Neuron (in vitro differentiated cells): ENCODE results near the gene PPP2R2C.

ENCODE experiments used
- H2AFZ ChIP-seq: one replicate; pipeline ENCODE4 v1.6.1; 2013; ENCODE audit warnings: low read depth, mild to moderate bottlenecking, inconsistent platforms, low read length, moderate library complexity
- H3K27me3 ChIP-seq: one replicate; pipeline ENCODE4 v1.6.1; 2013; ENCODE audit warnings: low read length; ENCODE audit not compliant: insufficient read depth
- H3K36me3 ChIP-seq: one replicate; pipeline ENCODE4 v1.6.1; 2013; ENCODE audit warnings: low read length; ENCODE audit not compliant: insufficient read depth
- H3K4me1 ChIP-seq: one replicate; pipeline ENCODE4 v1.6.1; 2013; ENCODE audit warnings: low read length; ENCODE audit not compliant: insufficient read depth
- H3K4me3 ChIP-seq: 2 replicates; pipeline ENCODE4 v1.5.1; 2013; ENCODE audit warnings: mild to moderate bottlenecking, low read length, moderate library complexity
- H3K9me3 ChIP-seq: one replicate; pipeline ENCODE4 v1.6.1; 2013; ENCODE audit warnings: low read length

The PPP2R2C gene

DNA sequence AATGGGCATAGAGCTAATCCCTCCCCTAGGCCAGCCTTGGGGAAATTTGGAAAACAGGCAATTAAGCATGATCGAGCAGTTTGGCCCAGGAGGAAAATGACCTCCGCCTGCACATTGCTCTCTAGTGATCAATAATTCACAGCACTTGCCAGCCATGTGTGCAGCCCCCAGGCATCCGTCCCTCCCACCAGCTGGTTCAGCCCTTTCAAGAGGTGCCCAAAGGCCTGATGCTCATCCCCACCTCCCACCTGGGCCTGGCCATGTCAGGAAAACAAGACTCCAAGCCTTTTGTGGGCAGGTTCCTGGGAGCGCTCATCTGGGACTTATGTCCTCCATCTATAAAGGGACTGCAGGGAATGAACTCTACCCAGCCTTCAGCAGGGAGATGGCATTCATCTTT, 17.5 kb upstream of the PPP2R2C start:
- Histone ChIP-seq H3K9me3 (no peaks in the 10 kb centered on the region), H2AFZ (no peak overlapping the region), H3K36me3 (no peaks in the 10 kb centered on the region)

GRCh38 chr4:6487466-6487865, 15.1 kb upstream of the PPP2R2C start:
- Histone ChIP-seq H3K4me1 (no peaks in the 10 kb centered on the region), H2AFZ (no peak overlapping the region), H3K36me3 (no peaks in the 10 kb centered on the region), H3K27me3 (peaks cover 3% of the 10 kb centered on the region), H3K9me3 (no peaks in the 10 kb centered on the region), H3K4me3 (no peak overlapping the region)

More for the DNA sequence above, 17.5 kb upstream of the PPP2R2C start:
- peaks cover 12% of the 10 kb centered on the region for H3K4me1 ChIP-seq
- H3K27me3 ChIP-seq = peaks cover 11% of the 10 kb centered on the region
- H3K4me3 ChIP-seq = no peak overlapping the region

DNA sequence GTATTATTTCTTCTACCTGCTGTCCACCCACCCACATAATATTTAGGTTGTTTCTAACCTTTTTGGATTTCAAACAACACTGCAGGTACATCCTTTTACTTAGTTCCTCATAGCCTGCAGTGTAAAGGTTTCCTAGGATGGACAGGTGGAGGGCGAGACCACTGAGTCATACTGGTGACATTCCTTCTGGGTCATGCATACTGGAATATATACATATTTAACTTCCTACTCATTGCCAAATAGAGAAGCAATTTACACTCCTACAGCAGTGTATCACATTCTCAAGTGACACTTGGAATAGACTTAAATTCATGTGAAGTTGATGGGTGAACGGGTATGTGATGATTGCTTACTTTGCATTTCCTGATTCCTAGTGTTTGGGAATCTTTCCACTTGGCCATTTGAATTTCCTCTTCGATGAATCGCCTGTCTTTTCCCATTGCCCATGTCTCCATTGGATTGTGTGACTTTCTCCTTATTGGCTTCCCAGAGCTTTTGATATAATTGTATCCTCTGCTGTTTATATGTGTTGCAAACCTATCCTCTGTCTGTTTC, 8.2 kb upstream of the PPP2R2C start:
- H3K36me3 ChIP-seq = no peaks in the 10 kb centered on the region
- H2AFZ ChIP-seq = no peak overlapping the region
- H3K4me1 ChIP-seq = no peaks in the 10 kb centered on the region
- H3K9me3 ChIP-seq = no peaks in the 10 kb centered on the region
- no peak overlapping the region for H3K4me3 ChIP-seq
- peaks cover 8% of the 10 kb centered on the region for H3K27me3 ChIP-seq

- H2AFZ ChIP-seq = no peak overlapping the region
- no peaks in the 10 kb centered on the region for H3K9me3 ChIP-seq
- no peaks in the 10 kb centered on the region for H3K36me3 ChIP-seq
- H3K4me1 ChIP-seq = no peaks in the 10 kb centered on the region
- H3K4me3 ChIP-seq = no peak overlapping the region
- peaks cover 18% of the 10 kb centered on the region for H3K27me3 ChIP-seq
Measured at GRCh38 chr4:6478546-6479220, 6.3 kb upstream of the PPP2R2C start.

DNA sequence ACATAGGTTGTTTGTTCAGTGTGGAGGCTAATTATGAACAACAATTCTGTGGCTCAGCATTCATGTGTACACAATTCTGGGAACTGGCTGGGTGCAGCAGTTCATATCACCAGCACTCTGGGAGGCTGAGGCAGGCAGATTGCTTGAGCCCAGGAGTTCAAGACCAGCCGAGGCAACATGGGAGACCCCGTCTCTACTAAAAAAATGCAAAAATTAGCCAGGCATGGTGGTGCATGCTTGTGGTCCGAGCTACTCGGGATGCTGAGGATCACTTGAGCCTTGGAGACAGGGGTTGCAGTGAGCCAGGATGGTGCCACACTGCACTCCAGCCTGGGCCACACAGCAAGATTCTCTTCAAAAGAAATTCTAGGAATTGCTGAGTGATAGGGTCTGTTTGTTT, 4.5 kb upstream of the PPP2R2C start:
- Histone ChIP-seq H3K4me1 (no peaks in the 10 kb centered on the region), H2AFZ (no peak overlapping the region), H3K4me3 (no peak overlapping the region), H3K36me3 (no peaks in the 10 kb centered on the region), H3K9me3 (no peaks in the 10 kb centered on the region), H3K27me3 (peaks cover 32% of the 10 kb centered on the region)

- Histone ChIP-seq H3K9me3 (no peaks in the 10 kb centered on the region), H3K36me3 (no peaks in the 10 kb centered on the region), H3K27me3 (peaks cover 44% of the 10 kb centered on the region), H3K4me3 (no peak overlapping the region), H2AFZ (no peak overlapping the region), H3K4me1 (peaks cover 1% of the 10 kb centered on the region)
Measured at GRCh38 chr4:6475492-6476020, 3.1 kb upstream of the PPP2R2C start.

DNA sequence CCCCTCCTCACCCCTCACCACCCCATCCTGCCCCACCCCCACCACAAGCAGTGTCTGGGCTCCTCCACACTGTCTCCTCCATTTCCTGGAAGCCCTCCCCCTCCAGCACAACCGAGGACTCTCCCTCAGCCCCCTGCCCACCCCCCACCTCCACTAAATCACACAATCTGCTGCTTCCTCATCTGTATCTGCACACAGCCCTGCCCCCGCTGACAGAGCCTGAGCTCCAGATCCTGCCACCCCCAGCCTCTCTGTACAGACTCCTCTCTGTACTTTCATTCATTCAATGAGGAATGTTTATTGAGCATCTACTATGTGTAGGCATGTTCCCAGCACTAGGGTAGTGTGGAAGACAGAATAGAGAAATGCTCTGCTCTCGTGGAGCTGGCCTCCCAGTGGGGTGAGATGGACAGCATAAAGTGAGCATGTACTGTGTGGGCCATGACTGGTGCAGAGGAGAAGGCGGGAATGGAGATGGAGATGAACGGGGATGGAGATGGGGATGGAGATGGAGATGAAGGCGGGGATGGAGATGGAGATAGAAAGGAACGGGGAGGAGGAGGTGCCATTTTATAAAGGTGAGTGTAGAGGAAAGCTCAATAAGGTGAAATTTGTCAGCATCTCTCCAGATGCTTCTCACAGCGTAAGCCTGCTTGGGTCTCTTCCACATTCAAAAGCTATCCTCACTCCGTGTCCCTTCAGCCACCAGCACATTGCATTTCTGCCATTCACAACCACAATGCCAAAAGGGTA, 2.5 kb upstream of the PPP2R2C start:
- no peaks in the 10 kb centered on the region for H3K9me3 ChIP-seq
- no peak overlapping the region for H2AFZ ChIP-seq
- H3K36me3 ChIP-seq = no peaks in the 10 kb centered on the region
- H3K27me3 ChIP-seq = peaks cover 50% of the 10 kb centered on the region
- H3K4me1 ChIP-seq = peaks cover 6% of the 10 kb centered on the region
- no peak overlapping the region for H3K4me3 ChIP-seq

DNA sequence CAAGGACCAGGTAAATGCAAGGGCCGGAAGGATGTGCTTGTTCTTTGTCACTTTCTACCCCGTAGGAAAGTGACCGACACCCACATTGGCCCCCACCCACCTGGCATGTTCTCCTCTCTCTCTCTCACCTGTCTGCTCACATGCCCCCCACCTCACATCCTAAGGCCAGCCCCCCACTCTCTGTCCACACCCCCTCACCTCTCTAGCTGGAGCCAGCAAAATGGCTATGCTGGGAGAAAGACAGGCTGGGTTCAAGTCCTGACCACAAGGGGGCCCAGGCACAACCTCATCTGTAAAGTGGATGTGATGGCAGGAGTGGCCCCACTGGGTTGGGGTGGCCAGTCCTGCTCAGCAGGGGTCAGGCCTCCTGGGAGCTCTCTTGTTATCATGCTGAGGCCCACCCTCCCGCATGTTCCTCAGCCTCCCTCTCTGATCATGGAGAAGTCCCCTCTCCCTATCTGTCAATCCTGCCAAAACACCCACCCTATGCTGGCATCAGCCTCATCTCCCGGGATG, 1.7 kb upstream of the PPP2R2C start:
- H3K4me3 ChIP-seq = no peak overlapping the region
- peaks cover 58% of the 10 kb centered on the region for H3K27me3 ChIP-seq
- no peaks in the 10 kb centered on the region for H3K36me3 ChIP-seq

DNA sequence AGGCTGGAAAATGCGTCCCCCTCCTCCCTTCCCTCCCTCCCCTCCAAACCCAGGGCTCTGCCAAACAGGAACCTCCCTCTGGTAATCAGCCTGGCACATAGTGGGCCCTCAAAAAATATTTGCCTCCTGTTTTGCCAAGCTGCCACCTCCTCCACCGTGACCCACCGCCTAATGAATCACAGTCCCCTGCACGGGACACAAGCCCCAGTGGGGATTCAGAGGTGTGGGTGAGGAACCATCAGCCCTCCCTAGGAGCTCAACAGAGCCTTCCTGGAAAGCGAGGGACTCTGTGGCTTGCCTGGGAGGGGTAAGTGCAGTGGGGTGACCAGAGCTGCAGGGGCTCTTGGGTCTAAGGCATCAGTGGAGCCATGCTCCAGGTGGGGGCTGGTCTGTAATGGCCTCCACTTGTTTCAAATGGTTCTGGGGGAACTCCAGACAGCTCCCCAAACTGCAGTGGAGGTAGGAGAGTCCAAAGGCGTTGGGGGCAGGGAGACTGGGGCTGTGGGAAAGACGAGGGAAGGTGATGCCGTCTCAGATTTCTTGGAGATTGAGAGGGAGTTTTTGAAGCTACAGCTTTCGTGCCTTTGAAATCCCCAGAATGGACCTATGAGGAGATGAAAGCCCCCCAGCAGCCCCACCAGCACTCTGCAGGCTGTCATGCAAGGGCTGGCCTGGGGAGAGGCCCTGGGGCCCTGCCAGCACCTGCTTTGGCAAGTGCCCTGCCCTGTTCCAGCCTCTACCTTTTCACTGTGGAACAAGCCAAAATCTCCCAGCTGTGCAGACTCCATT, 1.0 kb upstream of the PPP2R2C start:
- Histone ChIP-seq H2AFZ (no peak overlapping the region), H3K4me3 (no peak overlapping the region), H3K36me3 (no peaks in the 10 kb centered on the region), H3K4me1 (peaks cover 6% of the 10 kb centered on the region), H3K9me3 (no peaks in the 10 kb centered on the region), H3K27me3 (peaks cover 58% of the 10 kb centered on the region)

More for the DNA sequence above, 1.7 kb upstream of the PPP2R2C start:
- peaks cover 6% of the 10 kb centered on the region for H3K4me1 ChIP-seq
- no peak overlapping the region for H2AFZ ChIP-seq
- no peaks in the 10 kb centered on the region for H3K9me3 ChIP-seq

GRCh38 chr4:6472008-6472386, 417 bp downstream of the PPP2R2C start:
- Histone ChIP-seq H3K9me3 (no peaks in the 10 kb centered on the region), H3K27me3 (peaks cover 69% of the 10 kb centered on the region), H3K4me1 (peaks cover 6% of the 10 kb centered on the region), H3K36me3 (no peaks in the 10 kb centered on the region), H2AFZ (no peak overlapping the region), H3K4me3 (no peak overlapping the region)

DNA sequence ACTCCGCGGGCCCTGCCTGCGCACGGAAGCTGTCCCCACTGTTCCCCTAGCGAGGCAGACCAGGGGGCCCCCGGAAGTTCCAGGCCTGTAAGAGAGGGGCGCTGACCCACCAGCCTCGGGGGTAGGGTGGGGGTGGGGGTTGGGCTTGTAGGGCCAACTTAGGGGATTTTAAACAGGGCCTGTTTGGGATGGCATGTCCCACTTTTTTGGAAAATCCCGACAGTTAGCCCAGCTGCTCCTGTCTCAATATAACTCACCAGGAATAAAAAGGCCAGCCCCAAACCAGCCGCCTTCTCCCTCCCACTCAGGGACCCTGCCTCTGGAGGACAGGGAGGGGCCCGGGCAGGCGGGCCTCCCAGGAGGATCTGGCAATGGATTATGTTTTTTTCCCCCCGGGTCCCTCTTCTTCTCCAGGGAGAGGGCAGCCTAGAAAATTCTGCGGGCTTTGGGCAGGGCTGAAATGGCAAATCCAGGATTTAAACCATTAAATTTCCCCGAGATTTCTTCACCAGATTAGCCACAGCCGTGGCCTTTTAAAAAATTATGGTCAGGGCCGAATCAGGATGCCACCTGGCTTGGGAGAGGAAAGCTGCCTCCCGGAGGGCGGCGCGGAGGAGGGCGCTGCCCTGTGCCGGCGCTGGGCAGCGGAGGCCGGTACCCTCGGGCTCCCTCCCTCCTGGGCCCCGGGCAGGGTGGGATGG, 957 bp downstream of the PPP2R2C start:
- no peak overlapping the region for H3K4me3 ChIP-seq
- no peak overlapping the region for H2AFZ ChIP-seq
- peaks cover 6% of the 10 kb centered on the region for H3K4me1 ChIP-seq
- no peaks in the 10 kb centered on the region for H3K9me3 ChIP-seq
- no peaks in the 10 kb centered on the region for H3K36me3 ChIP-seq
- peaks cover 75% of the 10 kb centered on the region for H3K27me3 ChIP-seq
